Body of pancreas (tissue), 4 donors: Measurements from ENCODE around the gene ZNF521.

Experiments used
- CTCF ChIP-seq, 7 experiments: fragments of 450-650 bp in 4 of 7; fragments of 200-600 bp in 3 of 7; sonication (generic) in 3 of 7; IDR thresholded peaks; one replicate each; pipeline ENCODE4 v1.5.1; 2016 to 2019; ENCODE audit warnings: antibody characterized with exemption in 7 of 7
- POLR2A ChIP-seq, 3 donors: fragments of 450-650 bp; IDR thresholded peaks; one replicate each; pipeline ENCODE4 v1.6.1; 2016; ENCODE audit warnings: antibody characterized with exemption in 3 of 3, mild to moderate bottlenecking in 2 of 3

GRCh38 chr18:25075783-25076182, 276.2 kb downstream of the ZNF521 start:
- TF ChIP-seq CTCF (IDR thresholded peaks at IDR 0.05) (no peak), POLR2A (IDR thresholded peaks at IDR 0.05) (no peak)
